H1 (cell line): ENCODE results near the gene SMAD1.

Source experiments
- CHD2 ChIP-seq: IDR thresholded peaks from 2 replicates; pipeline ENCODE4 v1.6.1; 2012; ENCODE audit warnings: low read length, improper control_type of control experiment
- EP300 ChIP-seq, 2 experiments: IDR thresholded peaks; 1 replicate in 1 of 2; 2 replicates in 1 of 2; pipeline ENCODE4 v1.6.1; 2011 to 2012; ENCODE audit warnings: low read depth in 2 of 2, low read length in 2 of 2, mild to moderate bottlenecking in 2 of 2, borderline replicate concordance in 1 of 2, inconsistent platforms in 1 of 2, moderate library complexity in 1 of 2
- SIN3A ChIP-seq, 2 experiments: IDR thresholded peaks in 1 of 2; conservative IDR thresholded peaks in 1 of 2; 2 replicates each; pipeline ENCODE4 v1.6.1; 2011 to 2012; ENCODE audit warnings: low read length in 2 of 2, improper control_type of control experiment in 1 of 2, low read depth in 1 of 2, mild to moderate bottlenecking in 1 of 2
- SP1 ChIP-seq: IDR thresholded peaks from 2 replicates; pipeline ENCODE4 v1.6.1; 2011; ENCODE audit warnings: low read depth, low read length
- TAF1 ChIP-seq: IDR thresholded peaks from 2 replicates; pipeline ENCODE4 v1.6.1; 2011; ENCODE audit warnings: mild to moderate bottlenecking, low read depth, low read length
- TEAD4 ChIP-seq: IDR thresholded peaks from 2 replicates; pipeline ENCODE4 v1.6.1; 2012; ENCODE audit warnings: low read depth, low read length, inconsistent platforms, mixed read lengths
- TF ChIP-seq, protein P1 (sequence below), 3 experiments: IDR thresholded peaks; 1 replicate in 2 of 3; 2 replicates in 1 of 3; pipeline versions ENCODE4 v1.5.1 to v1.6.1; 2011; ENCODE audit warnings: low read length in 3 of 3, mild to moderate bottlenecking in 3 of 3, inconsistent platforms in 2 of 3, low read depth in 1 of 3, moderate library complexity in 1 of 3; ENCODE audit not compliant: insufficient read depth in 1 of 3; ENCODE audit errors: control extremely low read depth in 1 of 3

- TF ChIP-seq TEAD4, result no peak
- TF ChIP-seq CHD2, result no peak
- no peak for TF ChIP-seq SIN3A (conservative IDR thresholded peaks at IDR 0.05 in 1 of 2, IDR thresholded peaks at IDR 0.05 in 1 of 2; ENCODE audit: low read depth in 1 of 2, low read length in 2 of 2)
- TF ChIP-seq, protein P1, sequence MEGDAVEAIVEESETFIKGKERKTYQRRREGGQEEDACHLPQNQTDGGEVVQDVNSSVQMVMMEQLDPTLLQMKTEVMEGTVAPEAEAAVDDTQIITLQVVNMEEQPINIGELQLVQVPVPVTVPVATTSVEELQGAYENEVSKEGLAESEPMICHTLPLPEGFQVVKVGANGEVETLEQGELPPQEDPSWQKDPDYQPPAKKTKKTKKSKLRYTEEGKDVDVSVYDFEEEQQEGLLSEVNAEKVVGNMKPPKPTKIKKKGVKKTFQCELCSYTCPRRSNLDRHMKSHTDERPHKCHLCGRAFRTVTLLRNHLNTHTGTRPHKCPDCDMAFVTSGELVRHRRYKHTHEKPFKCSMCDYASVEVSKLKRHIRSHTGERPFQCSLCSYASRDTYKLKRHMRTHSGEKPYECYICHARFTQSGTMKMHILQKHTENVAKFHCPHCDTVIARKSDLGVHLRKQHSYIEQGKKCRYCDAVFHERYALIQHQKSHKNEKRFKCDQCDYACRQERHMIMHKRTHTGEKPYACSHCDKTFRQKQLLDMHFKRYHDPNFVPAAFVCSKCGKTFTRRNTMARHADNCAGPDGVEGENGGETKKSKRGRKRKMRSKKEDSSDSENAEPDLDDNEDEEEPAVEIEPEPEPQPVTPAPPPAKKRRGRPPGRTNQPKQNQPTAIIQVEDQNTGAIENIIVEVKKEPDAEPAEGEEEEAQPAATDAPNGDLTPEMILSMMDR (IDR thresholded peaks at IDR 0.05; ENCODE audit: control extremely low read depth in 1 of 3, insufficient read depth in 1 of 3, low read depth in 1 of 3, low read length in 3 of 3), result peak; percentile 77 to 99 (median 90)
- no peak for TF ChIP-seq TAF1
- TF ChIP-seq EP300 (IDR thresholded peaks at IDR 0.05; ENCODE audit: borderline replicate concordance in 1 of 2, low read depth in 2 of 2, low read length in 2 of 2), result no peak
- TF ChIP-seq SP1, result no peak
Measured at GRCh38 chr4:145557720-145558119, 76.1 kb downstream of the SMAD1 start.
